Stimulated activated CD8-positive, alpha-beta memory T cell treated with anti-CD3 and anti-CD28 coated beads, Interleukin-12 subunit alpha, Interleukin-12 subunit beta, amount 100 ng/mL, for 1 hour (primary cell): ENCODE data around the gene GJC3.
"Not testable (repeated sequence)": the region's sequence is repeated elsewhere in the genome, so short reads cannot be mapped to it uniquely, and the experiment has no call there.

Experiments used
- DNase-seq: peaks from one replicate; pipeline ENCODE4 v3.0.0-alpha.2; 2020; ENCODE audit warnings: low read depth

The GJC3 gene

GRCh38 chr7:99928994-99929729, at the start of gene GJC3:
Gene GJC3, minus strand, starts transcription at chr7:99929620. Its CDS starts 0 bp downstream, at chr7:99929620.
- DNase-seq: no peak

- no peak for DNase-seq
Measured at GRCh38 chr7:99976626-99977025, 47.2 kb upstream of the GJC3 start.

GRCh38 chr7:99975782-99976521, 46.5 kb upstream of the GJC3 start, which contains the start of gene AZGP1:
Gene AZGP1, minus strand, starts transcription at chr7:99976031. Its CDS starts 11 bp downstream, at chr7:99976020.
- no peak for DNase-seq

GRCh38 chr7:99974681-99975080, 45.3 kb upstream of the GJC3 start:
- DNase-seq: no peak

- not testable (repeated sequence) for DNase-seq
Measured at GRCh38 chr7:99973817-99974216, 44.4 kb upstream of the GJC3 start.

GRCh38 chr7:99971242-99971641, 41.8 kb upstream of the GJC3 start:
- no peak for DNase-seq

GRCh38 chr7:99969813-99970212, 40.4 kb upstream of the GJC3 start:
- not testable (repeated sequence) for DNase-seq

GRCh38 chr7:99969298-99969697, 39.9 kb upstream of the GJC3 start:
- DNase-seq: no peak

- DNase-seq: no peak
Measured at GRCh38 chr7:99958564-99959227, 29.3 kb upstream of the GJC3 start.

GRCh38 chr7:99955247-99955646, 25.8 kb upstream of the GJC3 start:
- no peak for DNase-seq

GRCh38 chr7:99954643-99955042, 25.2 kb upstream of the GJC3 start:
- not testable (repeated sequence) for DNase-seq

- no peak for DNase-seq
Measured at GRCh38 chr7:99953649-99954048, 24.2 kb upstream of the GJC3 start.

- not testable (repeated sequence) for DNase-seq
Measured at GRCh38 chr7:99952649-99953048, 23.2 kb upstream of the GJC3 start.

GRCh38 chr7:99950819-99951218, 21.4 kb upstream of the GJC3 start:
- not testable (repeated sequence) for DNase-seq

GRCh38 chr7:99949645-99950228, 20.3 kb upstream of the GJC3 start:
- DNase-seq: no peak

GRCh38 chr7:99947608-99948007, 18.2 kb upstream of the GJC3 start:
- DNase-seq: no peak

- no peak for DNase-seq
Measured at GRCh38 chr7:99944497-99945070, 15.2 kb upstream of the GJC3 start.

- no peak for DNase-seq
Measured at GRCh38 chr7:99943641-99944496, 14.4 kb upstream of the GJC3 start.

- DNase-seq: no peak
Measured at GRCh38 chr7:99938296-99938695, 8.9 kb upstream of the GJC3 start.

GRCh38 chr7:99935009-99935408, 5.6 kb upstream of the GJC3 start:
- not testable (repeated sequence) for DNase-seq

GRCh38 chr7:99930376-99930775, 956 bp upstream of the GJC3 start:
- DNase-seq: no peak
